ENCODE data around the gene CCL20. TPM values are rescaled to one million over a fixed set of nuclear protein-coding genes. Genes with fewer than 3 reads are reported as not detected.
A peak's percentile ranks its signal among the peaks of the same experiment; 100 is the strongest.

The CCL20 gene
- total RNA-seq, 1 donor from 2014 or later: 1.4 TPM

DNA sequence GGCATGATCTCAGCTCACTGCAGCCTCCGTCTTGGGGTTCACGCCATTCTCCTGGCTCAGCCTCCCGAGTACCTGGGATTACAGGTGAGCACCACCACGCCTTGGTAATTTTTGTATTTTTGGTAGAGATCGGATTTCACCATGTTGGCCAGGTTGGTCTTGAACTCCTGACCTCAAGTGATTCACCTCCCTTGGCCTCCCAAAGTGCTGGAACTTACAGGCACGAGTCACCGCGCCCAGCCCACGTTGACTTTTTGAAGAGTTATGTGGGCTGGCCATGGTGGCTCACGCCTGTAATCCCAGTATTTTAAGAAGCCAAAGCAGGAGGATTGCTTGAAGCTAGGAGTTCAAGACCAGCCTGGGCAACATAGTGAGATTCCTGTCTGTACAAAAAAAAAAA, 20.8 kb downstream of the CCL20 start:
- DNase-seq (ENCODE audit: low read depth): no peak

DNA sequence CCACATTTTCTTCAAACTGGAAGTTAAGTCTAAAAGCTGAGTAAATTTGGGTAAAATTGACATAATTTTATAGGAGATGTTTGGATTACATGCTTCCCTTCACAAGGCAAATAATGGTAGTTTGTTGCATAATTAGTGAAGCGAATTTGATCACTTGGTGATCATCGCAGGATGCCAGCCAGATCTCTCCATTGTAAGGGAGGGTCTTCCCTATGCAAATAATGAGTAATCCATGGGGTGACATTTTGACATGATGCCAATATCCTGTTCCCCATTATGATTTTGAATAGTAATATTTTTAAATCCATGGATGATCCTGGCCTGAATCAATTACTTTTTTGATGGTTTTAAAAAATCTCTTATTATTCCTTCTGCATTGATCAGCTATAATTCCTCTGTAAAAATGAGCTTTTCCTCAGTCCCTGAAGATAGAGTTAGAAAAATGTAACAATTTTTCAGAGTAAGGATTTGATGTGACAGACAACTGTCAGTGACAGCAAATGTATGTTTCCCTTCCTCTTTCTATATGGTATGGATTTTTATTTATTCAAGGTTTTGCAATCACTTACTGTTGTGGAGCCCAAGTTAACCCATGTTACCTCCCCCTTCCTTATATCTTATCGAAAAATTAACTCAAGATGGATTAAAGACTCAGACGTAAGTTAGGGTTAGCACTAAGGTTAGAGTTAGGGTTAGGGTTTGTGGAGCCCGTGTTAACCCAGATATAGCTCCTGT, 21.4 kb downstream of the CCL20 start:
- DNase-seq (ENCODE audit: low read depth): no peak

DNA sequence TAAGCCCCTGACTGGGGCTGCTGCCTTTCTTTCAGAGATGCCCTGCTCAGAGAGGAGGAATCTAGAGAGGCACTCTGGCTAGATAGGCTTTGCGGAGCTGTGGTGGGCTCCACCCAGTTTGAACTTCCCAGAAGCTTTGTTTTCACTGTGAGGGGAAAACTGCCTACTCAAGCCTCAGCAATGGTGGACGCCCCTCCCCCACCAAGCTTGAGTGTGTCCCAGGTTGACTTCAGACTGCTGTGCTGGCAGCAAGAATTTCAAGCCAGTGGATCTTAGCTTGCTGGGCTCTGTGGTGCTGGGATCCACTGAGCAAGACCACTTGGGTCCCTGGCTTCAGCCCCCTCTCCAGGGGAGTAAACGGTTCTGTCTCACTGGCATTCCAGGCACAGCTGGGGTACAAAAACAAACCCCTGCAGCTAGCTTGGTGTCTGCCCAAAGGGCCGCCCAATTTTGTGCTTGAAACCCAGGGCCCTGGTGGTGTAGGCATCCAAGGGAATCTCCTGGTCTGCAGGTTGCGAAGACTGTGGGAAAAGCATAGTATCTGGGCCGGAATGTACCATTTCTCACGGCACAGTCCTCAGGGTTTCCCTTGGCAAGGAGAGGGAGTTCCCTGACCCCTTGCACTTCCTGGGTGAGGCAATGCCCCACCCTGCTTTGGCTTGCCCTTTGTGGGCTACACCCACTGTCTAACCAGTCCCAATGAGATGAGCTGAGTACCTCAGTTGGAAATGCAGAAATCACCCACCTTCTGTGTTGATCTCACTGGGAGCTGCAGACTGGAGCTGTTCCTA, 25.9 kb downstream of the CCL20 start:
- DNase-seq (ENCODE audit: low read depth): peak; percentile 71

DNA sequence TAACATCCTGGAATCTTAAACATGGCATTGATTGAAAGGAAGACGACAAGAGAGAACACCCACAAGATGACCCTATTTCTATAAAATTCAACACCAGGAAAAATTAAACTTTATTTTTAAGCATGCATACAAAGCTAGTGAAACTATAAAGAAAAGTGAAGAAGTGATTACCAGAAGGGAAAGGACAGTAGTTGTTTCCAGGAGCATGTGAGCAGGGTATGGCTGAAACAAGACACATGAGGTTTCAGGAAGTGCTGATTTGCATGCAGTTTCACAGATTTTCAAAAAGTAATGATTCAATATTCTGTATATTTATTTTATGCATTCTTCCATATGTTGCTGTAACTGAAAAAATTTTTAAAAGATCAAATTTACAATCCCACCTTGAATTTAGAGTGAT, 33.2 kb downstream of the CCL20 start:
- no peak for DNase-seq (ENCODE audit: low read depth)

DNA sequence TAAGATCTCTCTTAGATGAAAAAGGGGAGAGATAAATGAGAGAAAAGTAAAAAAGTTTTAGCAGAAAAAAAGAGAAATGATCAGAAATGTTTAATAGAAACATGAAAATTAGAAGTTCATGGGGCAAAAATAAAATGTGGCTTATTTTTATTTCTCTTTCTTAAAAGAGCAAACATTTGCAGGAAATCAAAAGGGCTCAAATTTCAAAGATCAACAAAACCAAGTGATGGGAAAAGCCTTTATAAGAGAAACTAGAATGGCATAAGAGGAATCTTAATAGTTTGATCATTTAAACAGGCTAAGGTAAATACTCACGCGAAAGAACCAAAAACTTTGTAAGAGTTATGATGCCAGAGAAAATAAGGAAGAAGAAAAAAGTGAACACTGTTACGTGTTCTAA, 34.5 kb downstream of the CCL20 start:
- no peak for DNase-seq (ENCODE audit: low read depth)

DNA sequence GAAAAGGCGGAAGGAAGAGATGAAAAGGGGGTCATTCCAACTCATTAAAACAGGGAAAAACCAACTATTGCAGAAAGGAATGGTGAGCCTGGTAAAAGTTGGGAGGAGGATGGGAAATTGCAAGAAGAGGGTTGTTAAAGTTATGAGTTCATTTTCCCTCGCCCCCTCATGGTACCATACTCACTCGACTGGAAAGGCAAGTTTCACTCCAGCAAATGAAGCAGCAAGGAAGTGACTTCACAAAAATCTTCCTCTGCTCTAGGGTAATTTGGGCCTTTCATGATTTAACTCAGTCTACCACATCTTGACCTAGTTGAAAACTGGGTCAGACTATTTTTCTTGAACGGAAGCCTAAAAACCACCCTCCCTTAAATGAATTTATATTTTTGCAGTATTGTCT, 34.9 kb downstream of the CCL20 start:
- peak; percentile 82 for DNase-seq (ENCODE audit: low read depth)

DNA sequence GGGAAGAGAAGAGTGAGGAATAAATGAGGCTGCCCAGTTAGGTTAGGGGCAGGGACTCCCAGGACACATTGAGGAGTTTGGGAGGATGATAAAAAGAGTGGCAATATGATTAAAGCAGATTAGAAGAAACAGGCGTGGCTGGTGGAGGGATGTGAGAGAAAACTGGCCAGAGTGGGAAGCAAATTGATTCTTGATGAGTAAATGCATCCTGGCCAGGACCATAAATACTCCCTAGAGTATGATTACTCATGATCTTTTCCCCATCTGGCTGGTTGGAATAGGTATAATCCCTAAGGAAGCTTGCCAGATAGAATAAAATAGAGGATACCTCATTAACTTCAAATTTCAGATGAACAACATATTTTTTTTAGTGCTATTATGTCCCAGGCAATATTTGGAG, 36.3 kb downstream of the CCL20 start:
- DNase-seq (ENCODE audit: low read depth): peak; percentile 61

DNA sequence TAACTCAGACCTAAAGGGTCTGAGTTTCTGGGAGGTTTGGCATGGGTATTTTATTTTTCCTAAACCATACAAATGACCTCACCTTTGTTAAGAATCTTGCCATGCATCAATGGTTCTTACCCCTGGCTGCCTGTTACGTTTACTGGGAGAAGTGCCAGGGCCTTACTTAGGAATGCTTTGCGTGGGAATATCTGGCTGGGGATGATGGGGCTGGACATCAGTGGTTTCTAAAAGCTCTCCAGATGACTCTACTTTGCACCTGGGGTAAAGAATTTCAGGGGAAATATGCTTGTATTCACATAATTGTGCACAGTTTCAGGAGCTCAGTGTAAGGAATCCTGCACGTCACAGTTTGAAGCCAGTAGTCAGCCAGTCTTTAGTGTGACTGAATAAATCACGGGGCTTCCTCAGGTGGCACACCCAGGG, 39.6 kb downstream of the CCL20 start:
- peak; percentile 99 for DNase-seq (ENCODE audit: low read depth)

DNA sequence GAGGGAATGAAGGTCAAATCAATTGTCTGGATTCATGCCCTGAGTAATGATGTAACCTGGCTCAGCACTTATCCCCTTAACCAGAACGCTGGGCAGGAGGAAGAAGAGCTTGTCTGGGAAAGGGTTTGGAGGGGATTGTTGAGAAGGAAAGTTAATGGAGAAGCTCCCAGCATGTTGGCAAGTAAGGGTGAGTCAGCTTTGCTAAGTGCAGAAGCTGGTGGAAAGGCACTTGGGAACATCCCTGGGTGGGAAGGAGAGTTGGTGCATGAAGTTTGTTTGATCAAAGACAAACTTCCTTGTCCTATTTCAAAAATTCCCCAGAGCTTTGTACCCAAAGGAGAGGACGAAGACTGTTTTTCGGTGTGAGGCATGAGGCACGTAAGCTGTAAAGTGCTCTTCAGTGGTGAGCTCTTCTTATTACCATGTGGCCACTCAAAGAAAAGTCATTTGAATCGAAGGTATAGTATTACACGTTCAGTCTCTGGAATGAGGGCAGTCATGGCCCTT, 40.2 kb downstream of the CCL20 start:
- DNase-seq (ENCODE audit: low read depth): peak; percentile 97

DNA sequence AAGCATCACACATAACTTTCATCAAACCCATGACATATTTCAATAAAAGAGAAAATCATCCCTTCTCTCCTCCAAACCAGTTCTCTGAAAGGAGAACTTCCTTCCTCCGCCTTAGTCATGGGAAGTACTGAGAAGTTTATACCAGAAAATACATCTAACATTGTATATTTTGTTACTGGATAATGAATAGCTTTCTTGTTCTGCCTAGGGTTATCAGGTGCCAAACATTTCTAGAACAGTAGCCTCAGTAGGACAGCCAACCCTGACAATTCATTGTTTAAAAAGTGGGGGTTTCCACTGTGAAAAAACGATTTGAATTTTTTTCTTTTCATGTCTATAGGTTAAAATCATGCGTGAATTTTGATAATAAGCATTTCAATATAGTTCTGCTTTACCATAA, 41.8 kb downstream of the CCL20 start:
- no peak for DNase-seq (ENCODE audit: low read depth)

DNA sequence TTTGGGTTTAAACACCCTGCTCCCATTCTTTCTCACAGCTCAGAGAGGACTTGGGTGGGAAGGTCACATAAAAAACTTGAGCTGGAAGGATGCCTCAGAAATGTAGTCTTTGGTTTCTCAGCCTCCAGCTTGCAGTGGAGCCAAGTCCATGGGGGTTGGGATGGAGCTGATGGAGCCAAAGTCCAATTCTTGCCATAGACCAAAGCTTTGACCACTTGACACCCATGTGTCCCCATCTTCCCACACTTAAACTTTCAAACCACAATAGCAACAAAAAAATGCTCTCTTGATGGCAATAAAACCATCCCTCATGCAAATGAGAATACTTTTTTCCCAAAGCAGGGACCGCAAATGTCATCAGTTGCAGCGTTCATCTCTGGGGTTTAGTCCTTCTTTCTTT, 43.1 kb downstream of the CCL20 start:
- peak; percentile 39 for DNase-seq (ENCODE audit: low read depth)

DNA sequence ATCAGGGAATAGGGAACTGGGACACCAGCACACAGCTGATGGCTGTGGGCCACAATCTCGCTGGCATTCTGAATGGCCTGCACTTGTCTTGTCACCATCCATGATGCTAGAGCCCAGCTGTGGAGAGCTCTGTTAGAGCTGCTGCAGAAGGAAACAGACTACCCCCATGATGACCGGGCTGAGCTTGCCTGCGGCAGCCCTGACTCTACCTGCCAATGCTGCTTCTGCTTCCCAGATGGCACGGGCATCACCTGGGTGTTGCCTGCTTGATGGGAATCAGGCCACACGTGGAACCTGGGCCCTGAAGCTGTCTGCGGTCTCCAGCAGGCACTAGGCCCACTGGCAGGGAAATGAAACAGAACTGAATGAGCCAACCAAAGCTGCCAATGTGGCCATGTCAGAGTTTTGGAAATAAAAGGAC, 46.6 kb downstream of the CCL20 start:
- no peak for DNase-seq (ENCODE audit: low read depth)

DNA sequence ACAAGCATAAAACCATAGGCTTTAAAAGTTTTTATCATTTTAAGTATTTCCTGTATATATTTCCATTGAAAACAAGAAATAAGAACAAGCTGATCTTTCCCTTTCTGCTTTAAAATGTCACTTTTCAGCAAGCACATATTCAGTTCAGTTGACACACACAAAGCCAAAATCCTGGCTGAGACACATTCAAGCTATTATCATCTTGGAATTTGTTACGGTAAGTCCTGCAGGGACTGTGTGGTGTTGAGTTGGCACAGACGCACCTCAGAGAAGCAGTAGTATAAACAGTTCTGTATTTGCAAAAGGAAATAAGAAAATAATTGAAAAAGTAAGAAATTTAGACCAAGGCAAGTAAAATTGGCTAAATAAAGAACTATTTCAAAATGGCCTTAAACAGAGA, 47.4 kb downstream of the CCL20 start:
- no peak for DNase-seq (ENCODE audit: low read depth)

DNA sequence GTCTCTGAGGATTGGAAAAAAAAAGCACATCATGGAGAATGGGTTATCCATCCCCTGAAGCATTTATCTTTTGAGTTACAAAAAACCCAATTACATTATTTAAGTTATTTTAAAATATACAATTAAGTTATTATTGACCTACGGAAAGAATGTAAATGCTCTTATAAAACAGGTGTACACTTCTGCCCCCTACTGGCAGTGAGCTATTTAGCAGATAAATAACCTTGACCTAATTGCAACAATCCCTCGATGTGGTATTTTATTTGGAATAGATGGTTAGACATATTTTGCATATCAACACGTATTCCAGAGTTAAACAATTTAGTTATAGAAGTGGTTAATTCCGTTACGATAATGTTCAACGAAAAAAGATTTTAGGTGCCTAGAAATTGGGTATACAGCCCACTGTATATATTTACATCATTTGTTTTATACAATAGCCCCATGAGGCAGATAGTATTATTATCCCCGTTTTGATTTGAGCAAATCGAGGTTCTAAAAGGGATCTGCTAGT, 48.6 kb downstream of the CCL20 start:
- DNase-seq (ENCODE audit: low read depth): peak; percentile 70

DNA sequence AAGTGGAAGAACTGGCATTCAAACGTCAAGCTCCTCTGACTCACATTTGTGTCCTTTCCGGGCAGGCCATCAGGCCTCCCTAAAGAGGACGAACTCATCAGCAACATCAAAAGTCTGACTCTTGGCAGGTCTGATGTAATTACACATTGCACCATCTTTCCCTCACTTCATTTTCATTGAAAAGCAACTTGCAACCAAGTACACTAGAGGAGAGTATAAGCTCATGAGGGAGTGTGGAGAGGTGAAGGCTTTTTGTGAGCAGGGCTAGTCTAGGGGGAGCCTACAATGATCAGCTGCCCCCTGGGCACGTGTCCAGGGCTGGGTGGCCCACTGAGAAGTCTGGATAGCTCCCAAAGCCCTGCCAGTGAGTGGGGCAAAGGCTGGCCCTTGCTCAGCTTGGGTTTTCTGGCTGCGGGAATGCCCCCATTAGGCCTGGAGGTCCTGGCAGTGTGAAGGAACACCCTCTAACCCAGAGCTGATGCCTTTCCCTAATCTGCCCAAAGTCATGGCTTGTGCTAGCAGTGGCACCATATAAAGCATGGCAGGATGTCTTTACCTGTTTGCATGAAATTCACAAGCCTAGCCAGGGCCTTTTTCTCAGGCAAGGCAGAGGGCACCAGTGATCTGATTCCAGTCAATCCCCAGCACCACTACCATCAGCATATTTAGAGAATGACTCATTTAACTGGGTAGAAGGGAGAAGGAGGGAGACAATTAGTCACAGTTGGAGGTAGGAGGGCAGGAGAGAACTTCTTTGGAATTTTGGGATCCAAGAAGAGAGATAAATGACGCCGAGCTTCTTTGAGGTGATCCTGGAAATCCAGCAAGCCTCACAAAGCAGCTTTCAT, 49.3 kb downstream of the CCL20 start:
- DNase-seq (ENCODE audit: low read depth): peak; percentile 96

DNA sequence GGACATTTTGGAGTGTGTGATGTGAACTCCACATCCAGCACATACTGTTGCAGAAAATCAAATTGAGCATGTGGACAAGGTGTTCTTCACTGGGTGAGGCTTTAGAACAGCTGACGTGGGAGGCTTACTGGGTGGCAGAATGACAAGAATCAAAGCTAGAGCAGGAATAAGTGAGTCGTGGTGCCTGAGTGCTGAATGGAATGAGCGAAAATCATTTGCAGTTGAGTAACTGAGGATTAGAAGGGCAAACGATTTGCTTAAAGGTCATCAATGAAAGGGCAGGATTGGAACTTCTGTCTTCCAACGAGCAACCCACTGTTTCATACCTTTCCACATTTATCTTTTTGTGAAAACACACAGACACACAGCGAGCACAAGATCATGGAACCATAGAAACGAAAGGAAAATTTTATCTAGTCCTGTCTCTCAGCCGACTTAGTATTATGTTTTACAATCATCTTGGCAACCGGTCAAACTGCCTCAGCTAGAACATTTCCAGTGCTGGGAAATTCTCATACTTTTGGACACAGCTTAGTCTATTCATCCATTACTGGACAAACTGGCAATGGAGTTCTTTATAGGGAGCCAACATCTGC, 50.6 kb downstream of the CCL20 start:
- DNase-seq (ENCODE audit: low read depth): no peak

DNA sequence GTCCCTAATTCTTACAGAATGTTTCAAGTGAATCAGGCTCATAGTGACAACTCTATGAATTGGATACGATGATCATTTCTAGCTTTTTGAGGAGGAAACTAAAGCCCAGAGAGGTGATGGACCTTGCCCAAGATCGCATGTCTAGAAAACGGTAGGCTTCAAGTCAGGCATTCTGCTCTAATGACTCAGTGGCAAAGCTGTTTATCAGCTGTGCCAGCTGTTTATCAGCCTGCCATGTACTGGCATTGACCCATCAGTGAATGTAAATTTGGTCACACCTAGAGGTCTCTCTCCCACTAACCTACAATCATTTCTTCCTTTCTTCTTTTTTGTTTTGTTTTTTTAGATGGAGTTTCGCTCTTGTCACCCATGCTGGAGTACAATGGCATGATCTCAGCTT, 51.6 kb downstream of the CCL20 start:
- DNase-seq (ENCODE audit: low read depth): no peak

Data from renal cortical epithelial cell (primary cell).